Head of caudate nucleus (tissue), 42 donors: Measurements from ENCODE around the gene GRAP2.
"Not testable (repeated sequence)": the region's sequence is repeated elsewhere in the genome, so short reads cannot be mapped to it uniquely, and the experiment has no call there.

Experiments
- DNase-seq, 42 donors: peaks; one replicate each; pipeline versions ENCODE4 v3.0.0 to v3.0.0-alpha.2; 2020 to 2021; ENCODE audit warnings: mixed read lengths in 7 of 42
- intact Hi-C: fragments of 100-400 bp; cut with DNase I; formaldehyde crosslinking; loops from one replicate; pipeline ENCODE4 v1.15.0; 2022

Gene GRAP2

GRCh38 chr22:39900306-39901227 is at the start of gene GRAP2:
Gene GRAP2, plus strand, starts transcription at chr22:39901084. Its CDS starts 46,023 bp downstream, at chr22:39947107.
- intact Hi-C loops: no loop called here
- DNase-seq: no peak

DNA sequence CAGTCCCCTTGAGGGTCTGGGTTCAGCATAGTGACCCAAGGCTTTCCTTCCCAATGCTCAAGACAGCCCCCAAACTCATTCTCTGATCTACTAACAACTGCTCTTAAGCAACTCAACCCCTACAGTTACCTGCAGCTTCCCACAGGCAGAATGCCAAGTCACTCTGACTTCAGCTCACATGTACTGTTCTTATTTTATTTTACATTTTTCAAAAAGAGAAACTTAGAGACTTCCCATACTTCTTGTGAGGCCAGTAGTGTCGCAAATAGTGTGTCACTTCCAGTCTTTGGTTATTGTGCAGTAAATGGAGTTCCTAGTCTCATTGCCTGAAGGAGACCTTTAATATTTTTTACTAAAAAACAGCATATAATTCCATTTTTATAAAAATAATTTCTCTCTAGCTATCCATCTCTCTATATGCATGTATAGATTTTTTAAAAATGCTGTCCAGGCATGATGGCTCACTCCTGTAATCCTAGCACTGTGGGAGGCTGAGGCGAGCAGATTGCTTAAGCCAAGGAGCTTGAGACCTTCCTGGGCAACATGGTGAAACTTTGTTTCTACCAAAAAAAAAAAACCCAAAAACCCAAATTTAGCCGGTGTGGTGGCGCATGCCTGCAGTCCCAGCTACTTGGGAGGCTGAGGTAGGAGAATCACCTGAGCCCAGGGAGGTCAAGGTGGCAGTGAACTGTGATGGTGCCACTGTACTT is 49.1 kb upstream of the GRAP2 start:
- intact Hi-C loops: no loop called here

GRCh38 chr22:39852799-39853198 is 48.1 kb upstream of the GRAP2 start:
- no peak for DNase-seq
- intact Hi-C loops: no loop called here

More for the DNA sequence above, 49.1 kb upstream of the GRAP2 start:
- no peak for DNase-seq

GRCh38 chr22:39856588-39856987 is 44.3 kb upstream of the GRAP2 start:
- intact Hi-C loops: no loop called here
- DNase-seq: no peak

- intact Hi-C loops: no loop called here
- DNase-seq: no peak
Observed at GRCh38 chr22:39859903-39860588, 40.8 kb upstream of the GRAP2 start.

GRCh38 chr22:39868741-39869140 is 32.1 kb upstream of the GRAP2 start:
- intact Hi-C loops: no loop called here

DNA sequence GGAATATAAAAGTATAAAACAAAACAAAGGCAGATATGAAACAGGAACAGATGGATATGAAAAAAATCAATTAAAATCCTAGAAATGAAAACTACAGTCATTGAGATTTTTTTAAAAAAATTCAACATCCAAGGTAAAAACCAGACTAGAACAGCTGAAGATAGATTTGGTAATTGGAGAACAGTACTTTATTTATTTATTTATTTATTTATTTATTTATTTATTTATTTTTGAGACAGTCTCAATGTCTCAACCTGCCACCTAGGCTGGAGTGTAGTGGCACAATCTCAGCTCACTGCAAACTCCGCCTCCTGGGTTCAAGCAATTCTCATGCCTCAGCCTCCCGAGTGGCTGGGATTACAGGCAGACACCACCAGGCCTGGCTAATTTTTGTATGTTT is 31.1 kb upstream of the GRAP2 start:
- intact Hi-C loops, DNase-seq: not testable (repeated sequence)

More at GRCh38 chr22:39868741-39869140, 32.1 kb upstream of the GRAP2 start:
- DNase-seq: no peak

- intact Hi-C loops: no loop called here
- DNase-seq: no peak
Observed at GRCh38 chr22:39871008-39871798, 29.7 kb upstream of the GRAP2 start.

- intact Hi-C loops: no loop called here
- DNase-seq: no peak
Observed at GRCh38 chr22:39872548-39872947, 28.3 kb upstream of the GRAP2 start.

DNA sequence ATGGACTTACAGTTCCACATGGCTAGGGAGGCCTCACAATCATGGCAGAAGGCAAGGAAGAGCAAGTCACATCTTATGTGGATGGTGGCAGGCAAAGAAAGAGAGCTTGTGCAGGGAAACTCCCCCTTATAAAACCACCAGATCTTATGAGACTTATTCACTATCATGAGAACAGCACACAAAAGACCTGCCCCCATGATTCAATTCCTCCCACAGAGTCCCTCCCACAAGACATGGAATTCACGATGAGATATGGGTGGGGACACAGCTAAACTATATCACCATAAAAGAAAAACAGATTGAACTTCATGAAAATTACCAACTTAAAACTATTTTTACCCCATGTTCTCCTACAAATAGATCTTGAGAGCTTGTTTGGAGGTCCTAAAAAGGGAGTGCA is 26.9 kb upstream of the GRAP2 start:
- intact Hi-C loops: no loop called here
- DNase-seq: peak in 16 of 42 donors; percentile 4 to 52 (median 14)

DNA sequence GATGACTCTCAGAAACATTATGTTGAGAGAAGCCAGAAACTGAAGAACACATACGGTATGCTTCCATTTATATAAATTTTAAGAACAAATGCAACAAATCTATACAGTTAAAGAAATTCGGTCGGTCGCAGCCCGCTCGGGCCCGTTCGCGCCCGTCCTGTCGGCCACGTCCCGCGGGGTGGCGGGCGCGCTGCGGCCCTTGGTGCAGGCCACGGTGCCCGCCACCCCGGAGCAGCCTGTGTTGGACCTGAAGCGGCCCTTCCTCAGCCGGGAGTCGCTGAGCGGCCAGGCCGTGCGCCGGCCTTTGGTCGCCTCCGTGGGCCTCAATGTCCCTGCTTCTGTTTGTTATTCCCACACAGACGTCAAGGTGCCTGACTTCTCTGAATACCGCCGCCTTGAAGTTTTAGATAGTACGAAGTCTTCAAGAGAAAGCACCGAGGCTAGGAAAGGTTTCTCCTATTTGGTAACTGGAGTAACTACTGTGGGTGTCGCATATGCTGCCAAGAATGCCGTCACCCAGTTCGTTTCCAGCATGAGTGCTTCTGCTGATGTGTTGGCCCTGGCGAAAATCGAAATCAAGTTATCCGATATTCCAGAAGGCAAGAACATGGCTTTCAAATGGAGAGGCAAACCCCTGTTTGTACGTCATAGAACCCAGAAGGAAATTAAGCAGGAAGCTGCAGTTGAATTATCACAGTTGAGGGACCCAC is 25.6 kb upstream of the GRAP2 start:
- intact Hi-C loops, DNase-seq: not testable (repeated sequence)

DNA sequence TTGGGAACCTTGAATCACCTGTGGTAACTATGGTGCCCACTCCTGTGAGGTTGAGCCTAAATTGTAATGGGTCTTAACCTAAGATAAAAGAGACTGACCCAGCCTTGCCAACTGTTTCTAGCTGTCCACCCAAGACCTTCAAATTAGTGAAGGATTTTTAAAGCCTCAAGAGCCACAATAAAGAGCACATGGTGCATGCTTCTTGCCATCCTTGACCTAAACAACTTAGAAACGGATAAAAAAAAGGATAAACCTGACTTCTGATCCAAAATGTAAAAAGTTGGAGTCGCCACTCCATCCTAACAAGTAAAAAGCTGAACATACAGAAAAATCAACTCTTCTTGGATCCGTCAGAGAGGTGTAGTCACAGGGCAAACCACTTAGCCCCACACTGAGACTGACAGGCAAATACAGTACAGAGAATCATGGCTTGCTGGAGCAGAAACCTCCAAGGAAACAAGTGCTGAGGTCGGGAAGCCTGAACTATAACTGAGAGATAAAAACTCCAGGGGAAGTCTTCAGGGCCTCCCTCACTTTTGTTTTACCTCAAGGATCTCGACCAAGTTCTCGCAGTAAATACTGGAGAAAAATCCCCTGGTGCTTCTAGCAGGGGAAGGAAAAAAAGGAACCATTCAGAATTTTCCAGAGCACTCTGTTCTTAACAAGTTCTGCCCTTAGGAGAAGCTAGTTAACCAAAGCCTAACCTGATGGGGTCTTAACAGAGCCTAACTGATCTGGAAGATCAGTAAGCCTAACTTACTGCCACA is 23.6 kb upstream of the GRAP2 start:
- DNase-seq: no peak
- intact Hi-C loops: no loop called here

- DNase-seq: no peak
- intact Hi-C loops: no loop called here
Observed at GRCh38 chr22:39880722-39881121, 20.2 kb upstream of the GRAP2 start.

DNA sequence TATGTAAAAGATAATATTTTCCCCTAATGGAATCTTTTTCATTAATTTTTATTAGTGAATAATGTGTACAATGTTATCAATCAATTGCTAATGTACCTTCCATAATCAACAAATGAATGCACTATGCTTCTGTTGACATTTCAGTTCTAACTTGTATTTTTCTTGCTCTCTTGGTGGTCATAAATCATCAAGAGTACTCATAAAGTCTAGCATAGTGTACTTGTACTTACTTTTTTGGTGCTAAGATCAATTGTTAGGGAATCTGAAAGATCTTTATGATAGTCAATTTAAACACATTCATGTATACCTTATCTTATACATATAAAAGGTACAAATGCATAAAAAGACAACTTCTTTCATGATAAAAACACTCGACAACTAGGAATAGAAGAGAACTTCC is 17.8 kb upstream of the GRAP2 start:
- no peak for DNase-seq
- intact Hi-C loops: no loop called here

DNA sequence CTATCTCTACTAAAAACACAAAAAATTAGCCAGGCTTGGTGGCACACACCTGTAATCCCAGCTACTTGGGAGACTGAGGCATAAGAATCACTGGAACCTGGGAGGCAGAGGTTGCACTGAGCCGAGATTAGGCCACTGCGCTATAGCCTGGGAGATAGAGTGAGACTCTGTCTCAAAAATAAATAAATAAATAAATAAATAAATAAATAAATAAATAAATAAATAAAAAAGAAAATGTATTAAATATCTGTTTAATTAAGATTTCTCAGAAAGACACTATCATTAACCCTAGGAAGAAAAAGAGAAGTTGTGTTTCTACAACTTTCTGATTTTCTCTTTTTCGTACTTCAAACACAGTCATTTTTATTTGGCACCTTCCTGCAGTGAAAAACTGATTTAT is 11.0 kb upstream of the GRAP2 start:
- intact Hi-C loops: not testable (repeated sequence)

DNA sequence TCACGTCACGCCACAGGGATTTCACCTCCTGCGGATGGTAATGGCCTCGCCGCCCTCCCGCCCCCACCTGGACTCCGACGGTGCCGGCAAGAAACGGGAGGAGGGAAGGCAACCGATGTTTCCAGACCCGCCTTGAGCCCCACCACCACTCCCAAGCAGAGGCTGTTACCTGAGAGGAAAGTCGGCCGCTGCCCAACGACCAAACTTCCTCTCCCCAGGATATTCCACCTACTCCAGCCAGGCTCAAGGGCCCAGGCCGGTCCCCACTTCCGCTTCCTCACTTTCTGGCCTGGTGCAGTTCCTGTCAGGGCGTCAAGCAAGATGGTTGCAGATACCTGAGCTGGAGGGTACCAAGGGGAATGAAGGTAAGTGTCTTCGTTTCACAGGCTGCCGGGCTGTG is 7.4 kb upstream of the GRAP2 start, which contains the start of gene ENTHD1:
Gene ENTHD1, minus strand, starts transcription at position 235 of the 400 bp plus-strand sequence. CDS start 6,012 bp downstream, outside the sequence.
- intact Hi-C loops: no loop called here
- no peak for DNase-seq

More for the DNA sequence above, 11.0 kb upstream of the GRAP2 start:
- not testable (repeated sequence) for DNase-seq

GRCh38 chr22:39894554-39895092 is 6.3 kb upstream of the GRAP2 start:
- no peak for DNase-seq
- intact Hi-C loops: no loop called here
